ENCODE measurements around the gene ENOX1. TPM values are rescaled to one million over a fixed set of nuclear protein-coding genes. Genes with fewer than 3 reads are reported as not detected.

ENOX1 gene
- total RNA-seq, 1 experiment from 2014 or later = not detected

DNA sequence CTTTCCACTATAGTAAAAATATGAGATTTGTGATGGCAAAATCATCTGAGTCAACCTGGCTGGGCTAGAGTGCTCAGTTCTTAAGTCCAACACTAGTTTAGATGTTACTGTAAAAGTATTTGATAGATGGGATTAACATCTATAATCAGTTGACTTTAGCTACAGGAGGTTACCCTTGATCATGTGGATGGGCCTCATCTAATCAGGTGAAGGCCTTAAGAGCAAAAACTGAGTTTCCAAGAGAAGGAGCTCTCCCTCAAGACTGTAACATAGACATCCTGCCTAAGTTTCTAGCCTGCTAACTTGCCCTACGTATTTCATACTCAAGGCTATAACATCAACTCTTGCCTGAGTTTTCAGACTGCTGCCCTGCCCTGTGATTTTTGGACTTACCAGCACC is 132.8 kb downstream of the ENOX1 start:
- no peak for DNase-seq (ENCODE audit: low read depth)
- in situ Hi-C loops (cut with HindIII; ENCODE audit: low pct_unique_long_range_greater_than_20kb, low sequenced_read_pairs) = no loop called here

DNA sequence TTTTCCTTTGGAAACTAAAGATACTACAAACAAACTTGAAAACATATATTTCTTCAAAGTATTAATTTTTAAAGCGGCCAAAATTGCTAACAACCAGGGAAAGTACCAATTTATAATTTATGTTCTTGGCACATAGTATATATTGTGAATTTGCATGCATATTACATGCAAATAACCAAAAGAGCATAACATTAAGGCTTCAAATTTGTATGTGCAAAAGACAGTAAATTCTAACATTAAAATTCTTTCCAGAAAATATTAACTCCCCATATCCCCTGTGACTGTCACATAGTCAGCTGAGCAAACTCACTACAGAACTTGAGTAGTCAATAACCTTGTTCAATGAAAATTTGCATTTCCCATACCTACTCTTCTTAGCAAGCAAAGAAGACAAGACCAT is 133.4 kb downstream of the ENOX1 start:
- no peak for DNase-seq (ENCODE audit: low read depth)
- in situ Hi-C loops (cut with HindIII; ENCODE audit: low pct_unique_long_range_greater_than_20kb, low sequenced_read_pairs) = no loop called here

DNA sequence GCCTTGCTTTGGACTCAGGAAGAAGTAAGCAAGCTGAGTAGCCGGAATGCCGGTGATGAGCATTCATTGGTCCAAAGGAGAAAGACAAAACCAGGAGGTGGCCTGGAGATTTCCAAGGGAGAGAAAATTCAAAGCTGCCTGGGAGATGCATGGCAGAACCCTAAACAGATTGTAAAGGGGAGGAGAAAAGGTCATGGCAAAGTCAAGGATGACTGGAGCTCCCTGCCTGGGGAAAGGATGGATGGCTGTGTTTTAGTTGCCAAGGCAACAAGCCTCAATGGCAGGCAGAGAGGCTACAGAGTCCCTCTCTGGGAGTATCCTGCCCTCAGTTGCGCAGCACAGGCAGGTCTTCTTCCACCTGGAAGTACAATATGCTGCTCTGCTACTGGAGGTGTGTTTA is 134.0 kb downstream of the ENOX1 start:
- in situ Hi-C loops (cut with HindIII; ENCODE audit: low pct_unique_long_range_greater_than_20kb, low sequenced_read_pairs) = no loop called here
- no peak for DNase-seq (ENCODE audit: low read depth)

GRCh38 chr13:43650882-43651281 is 135.9 kb downstream of the ENOX1 start:
- in situ Hi-C loops (cut with HindIII; ENCODE audit: low pct_unique_long_range_greater_than_20kb, low sequenced_read_pairs) = no loop called here
- no peak for DNase-seq (ENCODE audit: low read depth)

- in situ Hi-C loops (cut with HindIII; ENCODE audit: low pct_unique_long_range_greater_than_20kb, low sequenced_read_pairs) = no loop called here
- no peak for DNase-seq (ENCODE audit: low read depth)
These were observed 138.0 kb downstream of the ENOX1 start for GRCh38 chr13:43648733-43649132.

DNA sequence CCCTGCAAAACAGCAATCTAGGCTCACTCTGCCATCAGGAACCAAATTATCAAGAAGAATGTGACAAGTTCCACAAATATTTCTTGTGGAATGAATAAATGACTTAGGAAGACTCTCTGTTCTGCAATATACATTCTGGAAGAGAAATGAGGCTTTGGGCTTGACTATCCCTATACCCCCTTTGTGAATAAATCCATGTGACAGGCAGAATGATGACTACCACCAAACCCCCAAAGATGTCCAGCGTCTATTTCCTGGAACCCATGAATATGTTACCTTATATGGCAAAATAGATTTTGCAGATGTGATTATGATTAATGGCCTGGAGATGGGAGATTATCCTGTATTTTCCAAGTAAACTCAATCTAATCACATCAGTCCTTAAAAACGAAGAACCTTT is 139.3 kb downstream of the ENOX1 start:
- in situ Hi-C loops (cut with HindIII; ENCODE audit: low pct_unique_long_range_greater_than_20kb, low sequenced_read_pairs) = no loop called here
- DNase-seq (ENCODE audit: low read depth) = no peak

DNA sequence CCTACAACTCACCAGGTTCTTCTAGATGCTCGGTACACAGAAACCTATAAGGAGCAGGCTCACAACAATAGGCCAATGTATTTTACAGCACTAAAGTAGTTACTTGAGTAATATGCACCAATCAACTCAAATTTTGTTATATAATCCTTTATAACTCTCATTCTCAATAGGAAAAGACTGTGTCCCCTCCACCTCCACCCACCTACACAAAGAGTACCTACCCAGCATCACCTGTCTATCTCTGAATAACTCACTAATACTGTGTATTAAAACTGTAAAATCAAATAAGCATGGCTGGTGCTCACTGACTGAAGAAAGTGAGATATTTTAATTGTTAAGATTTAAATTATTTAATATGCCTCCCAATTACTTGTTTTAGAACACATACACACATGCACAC is 146.3 kb downstream of the ENOX1 start:
- in situ Hi-C loops (cut with HindIII; ENCODE audit: low pct_unique_long_range_greater_than_20kb, low sequenced_read_pairs) = no loop called here
- no peak for DNase-seq (ENCODE audit: low read depth)

DNA sequence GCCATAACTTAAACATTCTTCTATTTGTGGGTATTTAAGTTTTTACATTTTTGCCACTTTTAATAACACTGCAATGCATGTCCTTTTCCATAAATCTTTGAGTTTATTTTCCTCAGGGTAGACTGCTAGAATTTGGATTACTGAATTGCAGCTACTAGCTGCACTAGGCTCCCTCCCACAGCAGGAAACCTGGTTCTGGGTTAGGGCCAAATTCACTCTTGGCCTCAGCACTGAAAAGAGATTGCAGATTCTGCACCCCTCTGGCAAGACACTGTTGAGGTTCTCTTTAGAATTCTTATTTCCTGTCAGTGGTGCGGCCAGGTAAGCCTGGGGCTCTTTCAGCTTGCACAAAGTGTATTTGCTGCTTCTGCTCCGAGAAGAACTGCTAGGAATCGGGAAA is 155.7 kb downstream of the ENOX1 start:
- DNase-seq (ENCODE audit: low read depth) = no peak
- in situ Hi-C loops (cut with HindIII; ENCODE audit: low pct_unique_long_range_greater_than_20kb, low sequenced_read_pairs) = no loop called here

DNA sequence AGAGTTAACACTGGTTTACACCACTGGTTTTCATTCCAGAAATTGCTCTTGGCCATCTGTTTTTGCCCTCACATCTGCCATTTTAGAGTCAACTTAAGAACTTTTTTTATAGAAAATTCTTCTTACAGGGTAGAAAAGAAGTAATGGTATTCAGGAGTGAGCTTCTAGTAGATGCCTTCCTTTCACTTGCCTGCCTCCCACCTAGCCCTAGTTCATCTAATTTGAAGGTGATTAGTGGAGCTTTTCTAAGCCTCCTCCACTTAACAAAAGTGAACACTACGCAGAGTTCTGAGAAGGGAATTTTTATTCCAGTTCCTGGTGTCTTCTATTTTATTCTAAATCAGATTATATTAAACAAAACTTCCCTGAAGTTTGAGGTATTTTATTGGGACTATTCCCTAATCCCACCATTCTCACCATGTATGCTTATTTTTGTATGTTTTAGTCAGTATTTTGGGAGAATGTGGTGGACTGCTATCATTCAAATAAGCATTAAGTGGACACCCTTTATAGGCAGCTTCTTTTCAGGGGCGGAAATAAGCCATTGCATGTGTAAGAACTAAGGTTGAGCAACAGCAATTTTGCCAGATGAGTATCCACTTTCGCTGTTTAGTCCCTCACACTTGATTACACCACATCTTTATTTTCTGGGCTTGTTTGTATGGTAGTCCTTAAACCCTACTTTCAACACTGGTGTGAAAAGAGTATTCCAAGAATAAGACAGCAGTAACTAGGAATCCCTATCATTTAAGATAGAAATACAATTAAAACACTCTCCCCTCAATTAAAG is 156.9 kb downstream of the ENOX1 start:
- in situ Hi-C loops (cut with HindIII; ENCODE audit: low pct_unique_long_range_greater_than_20kb, low sequenced_read_pairs) = no loop called here
- DNase-seq (ENCODE audit: low read depth) = no peak

- in situ Hi-C loops (cut with HindIII; ENCODE audit: low pct_unique_long_range_greater_than_20kb, low sequenced_read_pairs) = no loop called here
- DNase-seq (ENCODE audit: low read depth) = no peak
These were observed 159.8 kb downstream of the ENOX1 start for GRCh38 chr13:43626994-43627393.

DNA sequence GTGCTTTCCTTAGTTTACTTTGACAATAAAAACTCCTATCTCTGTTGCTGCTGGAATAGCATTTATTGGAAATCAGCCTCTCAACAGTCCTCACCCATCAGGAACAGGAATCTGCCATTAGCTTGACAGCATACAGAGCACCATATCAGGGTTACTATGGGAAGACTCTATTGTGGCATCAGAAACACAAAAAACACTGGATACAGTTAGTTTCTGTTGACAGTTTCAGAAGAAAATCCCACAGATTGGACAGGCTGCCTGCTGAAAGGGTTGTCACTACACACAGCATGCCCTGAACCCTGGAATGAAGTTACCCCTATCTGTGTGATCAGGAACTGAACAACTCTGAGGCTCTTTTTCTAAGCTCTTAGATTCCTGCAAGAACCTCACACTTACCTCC is 172.7 kb downstream of the ENOX1 start:
- DNase-seq (ENCODE audit: low read depth) = no peak
- in situ Hi-C loops (cut with HindIII; ENCODE audit: low pct_unique_long_range_greater_than_20kb, low sequenced_read_pairs) = no loop called here

DNA sequence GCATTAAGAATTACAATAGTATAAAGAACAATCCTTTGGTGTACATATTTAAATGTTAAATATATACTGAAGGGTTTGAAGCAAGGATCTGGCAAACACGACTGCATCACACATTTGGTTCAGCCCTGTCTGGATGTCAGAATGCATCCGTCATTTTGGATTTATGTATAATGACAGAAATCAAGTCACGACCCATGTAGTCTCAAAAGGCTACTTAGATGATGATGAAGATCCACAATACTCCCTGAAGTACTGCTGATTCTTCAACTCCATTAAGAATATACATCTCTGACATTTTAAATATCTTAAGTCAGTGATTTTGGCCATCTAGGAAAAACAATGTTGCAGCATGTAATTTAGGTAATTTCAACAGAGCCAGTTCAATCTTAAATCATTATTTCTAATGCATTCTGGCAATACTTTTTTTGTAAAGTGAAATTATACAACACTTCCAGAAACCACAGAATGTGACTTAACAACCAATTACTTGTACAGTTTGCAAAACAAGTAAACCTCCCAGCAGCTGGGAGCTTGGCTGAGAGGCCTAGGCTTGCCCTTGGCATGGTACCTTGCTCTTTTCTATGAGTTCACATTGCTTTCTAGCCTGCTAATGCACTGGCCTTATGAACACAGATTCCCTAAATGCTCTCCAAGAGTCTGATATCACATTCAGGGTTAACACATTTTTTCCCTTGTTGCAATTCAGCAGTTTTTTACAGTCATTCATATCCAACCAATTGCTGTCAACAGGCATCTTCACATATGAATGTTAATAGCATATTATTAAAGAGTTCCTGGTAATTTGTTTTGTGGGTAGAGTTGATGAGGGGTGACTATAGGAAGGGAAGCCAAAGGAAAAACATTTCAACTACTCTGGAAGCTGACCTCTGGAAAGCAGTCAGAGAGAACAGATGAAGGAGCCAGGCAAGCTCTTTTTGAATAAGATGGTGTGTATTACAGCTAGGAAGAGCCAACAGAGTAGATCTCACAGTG is 175.2 kb downstream of the ENOX1 start:
- in situ Hi-C loops (cut with HindIII; ENCODE audit: low pct_unique_long_range_greater_than_20kb, low sequenced_read_pairs) = no loop called here
- DNase-seq (ENCODE audit: low read depth) = no peak

GRCh38 chr13:43608400-43609137 is 178.2 kb downstream of the ENOX1 start:
- in situ Hi-C loops (cut with HindIII; ENCODE audit: low pct_unique_long_range_greater_than_20kb, low sequenced_read_pairs) = no loop called here
- DNase-seq (ENCODE audit: low read depth) = no peak

GRCh38 chr13:43597599-43597945 is 189.2 kb downstream of the ENOX1 start:
- no peak for DNase-seq (ENCODE audit: low read depth)
- in situ Hi-C loops (cut with HindIII; ENCODE audit: low pct_unique_long_range_greater_than_20kb, low sequenced_read_pairs) = no loop called here

GRCh38 chr13:43596924-43597598 is 189.7 kb downstream of the ENOX1 start:
- in situ Hi-C loops (cut with HindIII; ENCODE audit: low pct_unique_long_range_greater_than_20kb, low sequenced_read_pairs) = no loop called here
- DNase-seq (ENCODE audit: low read depth) = no peak

GRCh38 chr13:43596006-43596405 is 190.8 kb downstream of the ENOX1 start:
- no peak for DNase-seq (ENCODE audit: low read depth)
- in situ Hi-C loops (cut with HindIII; ENCODE audit: low pct_unique_long_range_greater_than_20kb, low sequenced_read_pairs) = no loop called here

GRCh38 chr13:43587376-43587775 is 199.4 kb downstream of the ENOX1 start:
- no peak for DNase-seq (ENCODE audit: low read depth)
- in situ Hi-C loops (cut with HindIII; ENCODE audit: low pct_unique_long_range_greater_than_20kb, low sequenced_read_pairs) = no loop called here

DNA sequence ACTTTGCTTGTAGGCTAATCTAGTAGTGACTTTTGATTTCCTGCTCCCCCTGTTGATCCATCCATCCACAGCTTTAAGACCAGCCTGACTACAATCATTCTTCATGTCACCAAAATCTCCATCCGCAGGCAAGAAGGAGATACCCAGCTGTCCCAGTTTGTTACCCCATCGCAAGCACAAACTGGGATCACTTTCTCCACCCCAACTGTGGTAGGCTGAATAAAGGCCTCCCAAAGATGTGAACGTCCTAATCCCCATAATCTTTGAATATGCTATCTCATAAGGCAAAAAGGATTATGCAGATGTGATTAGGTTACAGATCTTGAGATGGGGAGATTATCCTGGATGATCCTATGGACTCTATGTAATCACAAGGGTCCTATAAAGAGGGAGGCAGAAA is 202.0 kb downstream of the ENOX1 start:
- DNase-seq (ENCODE audit: low read depth) = no peak
- in situ Hi-C loops (cut with HindIII; ENCODE audit: low pct_unique_long_range_greater_than_20kb, low sequenced_read_pairs) = no loop called here
